HepG2 (cell line): ENCODE data around the gene LMAN2L. TPM values are rescaled to one million over a fixed set of nuclear protein-coding genes. Genes with fewer than 3 reads are reported as not detected.

Experiments
- ATAC-seq: fragments of 200-7000 bp; cut with Tn5 transposase; 3 replicates; pipeline ENCODE4 v1.9.1; 2020; ENCODE audit warnings: mild to moderate bottlenecking, moderate library complexity
- BruUV-seq: library from RNA; stranded (reverse); fragments of 400-500 nt; replicated peaks from 2 replicates; lab custom pipeline; 2021; lab: Mats Ljungman, UMichigan
- CTCF ChIA-PET: fragments of 300-600 bp; formaldehyde crosslinking; extraction: SDS; loops from one replicate; lab custom pipeline; 2021; ENCODE audit warnings: low total read pairs, inconsistent platforms, low intra/inter-chr PET ratio; lab: Yijun Ruan, JAX
- POLR2A ChIA-PET: fragments of 350-600 bp; sonication (Branson Sonifier 250); formaldehyde crosslinking; loops from one replicate; lab custom pipeline; 2020; ENCODE audit warnings: antibody characterized with exemption, inconsistent platforms; lab: Yijun Ruan, JAX
- DNase-seq: peaks from one replicate; pipeline ENCODE4 v3.0.0-alpha.2; 2015; ENCODE audit warnings: low spot score
- FAIRE-seq: peaks from 3 replicates; lab custom pipeline; 2011; peaks lifted over from hg19 to GRCh38; lab: Jason Lieb, UNC
- H2AFZ ChIP-seq: one replicate; pipeline ENCODE4 v1.6.1; 2011; ENCODE audit warnings: low read length, inconsistent platforms
- H3K27ac ChIP-seq: fragments of 300-600 bp; 3 replicates; pipeline ENCODE4 v1.8.0; 2011; ENCODE audit warnings: mixed run types, mild to moderate bottlenecking, mixed read lengths, low read length, inconsistent platforms; ENCODE audit not compliant: insufficient read depth; ENCODE audit errors: extremely low read length
- H3K27me3 ChIP-seq, 2 experiments: fragments of 200-600 bp in 1 of 2; 2 replicates in 1 of 2; 3 replicates in 1 of 2; pipeline versions ENCODE4 v1.6.0 to v1.8.0; 2011; ENCODE audit warnings: low read length in 2 of 2, mild to moderate bottlenecking in 2 of 2, moderate library complexity in 2 of 2, inconsistent platforms in 1 of 2; ENCODE audit not compliant: insufficient read depth in 2 of 2, control insufficient read depth in 1 of 2
- H3K36me3 ChIP-seq, 2 experiments: fragments of 200-600 bp in 1 of 2; replicated peaks in 1 of 2; 2 replicates in 1 of 2; 3 replicates in 1 of 2; pipeline versions ENCODE4 v1.5.1 to v1.8.0; 2011; ENCODE audit warnings: low read length in 2 of 2, inconsistent platforms in 1 of 2; ENCODE audit not compliant: insufficient read depth in 2 of 2, control insufficient read depth in 1 of 2
- H3K4me1 ChIP-seq: 2 replicates; pipeline ENCODE4 v1.5.1; 2012; ENCODE audit warnings: low read length, inconsistent platforms; ENCODE audit not compliant: insufficient read depth
- H3K4me2 ChIP-seq: 2 replicates; pipeline ENCODE4 v1.6.0; 2011; ENCODE audit warnings: low read depth, low read length, inconsistent platforms
- H3K4me3 ChIP-seq, 3 experiments: fragments of 200-600 bp in 1 of 3; sonication (generic), shearing (Covaris generic) in 1 of 3; replicated peaks in 1 of 3; 2 replicates each; pipeline ENCODE4 v1.5.1; 2011 to 2016; ENCODE audit warnings: low read length in 3 of 3, inconsistent platforms in 2 of 3, low read depth in 2 of 3, mild to moderate bottlenecking in 2 of 3, control low read depth in 1 of 3, mixed read lengths in 1 of 3; ENCODE audit not compliant: insufficient read depth in 1 of 3
- H3K79me2 ChIP-seq: one replicate; pipeline ENCODE4 v1.6.1; 2011; ENCODE audit warnings: low read length, inconsistent platforms; ENCODE audit not compliant: insufficient read depth
- H3K9ac ChIP-seq: 2 replicates; pipeline ENCODE4 v1.6.0; 2011; ENCODE audit warnings: mild to moderate bottlenecking, low read depth, low read length, inconsistent platforms; ENCODE audit not compliant: insufficient read depth
- H3K9me3 ChIP-seq: 2 replicates; pipeline ENCODE4 v1.5.1; 2012; ENCODE audit warnings: mild to moderate bottlenecking, low read length
- H4K20me1 ChIP-seq: 2 replicates; pipeline ENCODE4 v1.6.0; 2011; ENCODE audit warnings: inconsistent platforms, mild to moderate bottlenecking, low read length, moderate library complexity; ENCODE audit not compliant: insufficient read depth
- BHLHE40 ChIP-seq: IDR thresholded peaks from 2 replicates; pipeline ENCODE4 v1.6.1; 2011; ENCODE audit warnings: low read length, improper control_type of control experiment
- ESRRA ChIP-seq: sonication (generic); formaldehyde crosslinking; IDR thresholded peaks from 2 replicates; pipeline ENCODE4 v1.5.1; 2020; ENCODE audit warnings: mild to moderate bottlenecking, low read depth, missing genetic modification reagents
- RFX5 ChIP-seq: IDR thresholded peaks from 2 replicates; pipeline ENCODE4 v1.6.1; 2011; ENCODE audit warnings: low read depth, low read length, improper control_type of control experiment
- SPEN ChIP-seq: sonication (generic); formaldehyde crosslinking; IDR thresholded peaks from 2 replicates; pipeline ENCODE4 v1.5.1; 2020; ENCODE audit warnings: low read depth, mild to moderate bottlenecking, missing genetic modification reagents
- ZNF263 ChIP-seq: sonication (generic); formaldehyde crosslinking; IDR thresholded peaks from 2 replicates; pipeline ENCODE4 v1.4.0; 2020; ENCODE audit warnings: missing genetic modification reagents
- WGBS: methylation state at CpG from one replicate; pipeline ENCODE4 v1.1.6; 2017; ENCODE audit warnings: low lambda C conversion rate; 5-methylcytosine and 5-hydroxymethylcytosine counted together
- in situ Hi-C: cut with HindIII; loops from 2 replicates; pipeline ENCODE4 v1.10.0; 2017; ENCODE audit warnings: low pct_unique_long_range_greater_than_20kb; ENCODE audit not compliant: extremely low pct_ligation_motif_present
- intact Hi-C: fragments of 100-400 bp; cut with micrococcal nuclease; formaldehyde crosslinking; loops from one replicate; pipeline ENCODE4 v1.10.0; 2022; ENCODE audit not compliant: unreplicated experiment
- polyA plus RNA-seq, 8 experiments: library from polyadenylated mRNA; depleted of rRNA in 3 of 8; stranded (reverse) in 7 of 8; unstranded in 1 of 8; fragments of >200 nt; fragmentation: Illumina TruSeq in 4 of 8; extraction: Trizol in 4 of 8; gene quantifications; 2 replicates each; pipeline versions ENCODE4 v1.2.1 to v1.2.3, GENCODE V29; 2011 to 2016; ENCODE audit warnings: low read depth in 4 of 8, missing spikeins in 1 of 8, mixed read lengths in 1 of 8; ENCODE audit not compliant: insufficient read depth in 1 of 8
- total RNA-seq, 5 experiments: library from RNA; depleted of rRNA; stranded (reverse); fragments of >200 nt; fragmentation: Illumina TruSeq; extraction: Trizol; gene quantifications; 2 replicates each; pipeline ENCODE4 v1.2.3, GENCODE V29; 2016; ENCODE audit warnings: low read depth in 1 of 5
- TF ChIP-seq, protein P1 (sequence below): sonication (generic); formaldehyde crosslinking; IDR thresholded peaks from 2 replicates; pipeline ENCODE4 v1.4.0; 2020; ENCODE audit warnings: low read depth, missing genetic modification reagents
- TF ChIP-seq, protein P2 (sequence below): sonication (generic); formaldehyde crosslinking; IDR thresholded peaks from 2 replicates; pipeline ENCODE4 v1.4.0; 2020; ENCODE audit warnings: missing genetic modification reagents
- TF ChIP-seq, protein P3 (sequence below): sonication (generic); formaldehyde crosslinking; IDR thresholded peaks from 2 replicates; pipeline ENCODE4 v1.5.0; 2020; ENCODE audit warnings: mild to moderate bottlenecking, missing genetic modification reagents
- TF ChIP-seq, protein P4 (sequence below): sonication (generic); formaldehyde crosslinking; IDR thresholded peaks from 2 replicates; pipeline ENCODE4 v1.4.0; 2020; ENCODE audit warnings: mild to moderate bottlenecking, low read depth, missing genetic modification reagents

Gene LMAN2L
- total and polyA plus RNA-seq, 2 of the 13 experiments (the other 11 are each of a cell fraction or from before 2014, with no cell fraction given): 39.1 to 57.9 TPM

DNA sequence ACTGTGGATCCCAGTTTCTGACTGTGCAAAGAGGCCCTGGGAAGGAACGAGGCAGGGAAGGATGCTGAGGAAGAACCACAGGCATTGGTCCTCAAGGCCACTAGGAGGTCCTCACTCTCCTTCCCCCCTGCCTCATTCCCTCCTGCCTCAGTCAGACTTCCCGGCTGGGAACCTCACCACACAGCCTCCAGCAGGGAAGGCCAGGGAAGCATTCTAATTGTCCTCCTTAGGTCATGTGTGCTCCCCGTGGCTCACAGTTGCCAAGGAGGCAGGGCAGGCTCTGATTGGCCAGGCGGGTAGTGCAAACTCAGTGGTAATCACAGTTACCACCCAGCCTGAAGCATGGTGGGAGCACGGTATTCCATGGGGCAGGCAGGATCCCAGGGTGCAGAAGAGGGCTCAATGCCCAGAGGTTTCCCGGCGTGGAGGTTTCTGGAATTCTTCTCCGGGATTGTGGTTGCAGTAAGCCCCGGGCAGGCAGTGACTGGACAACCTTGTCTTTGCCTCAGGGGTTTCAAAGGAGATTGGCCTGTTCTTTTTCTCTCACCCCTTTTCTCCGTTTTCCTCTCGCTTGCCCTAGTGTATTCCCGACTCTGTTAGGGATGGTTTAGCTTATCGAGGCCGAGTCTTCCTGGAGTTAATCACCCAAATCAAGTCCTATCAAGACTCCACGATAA lies 70.2 kb downstream of the LMAN2L start:
- POLR2A ChIA-PET: no interaction called here
- no peaks in the 10 kb centered on the region for H3K36me3 ChIP-seq
- no peak overlapping the region for H2AFZ ChIP-seq
- FAIRE-seq: no peak
- H3K4me2 ChIP-seq: no peak overlapping the region; the same call in 1 of the 2 replicates
- CTCF ChIA-PET: no interaction called here
- BruUV-seq: no TSS peak
- ATAC-seq: peak; percentile 36
- no peak overlapping the region for H3K9ac ChIP-seq
- no peaks in the 10 kb centered on the region for H3K9me3 ChIP-seq
- intact Hi-C loops: no loop called here
- H3K27ac ChIP-seq: no peak overlapping the region
- DNase-seq: no peak
- no peak overlapping the region for H3K4me3 ChIP-seq
- no peaks in the 10 kb centered on the region for H4K20me1 ChIP-seq
- in situ Hi-C loops: no loop called here
- H3K27me3 ChIP-seq: peaks cover 5 to 38% of the 10 kb centered on the region in 2 experiments; a peak in 4 of 5 replicates
- WGBS: 55% methylated on average over 12 of the region's 15 CpGs
- peaks cover 6% of the 10 kb centered on the region; the same call in 1 of the 2 replicates for H3K4me1 ChIP-seq
- no peaks in the 10 kb centered on the region for H3K79me2 ChIP-seq
- 0 out of 2 replicates have a peak, but pooled peaks have one; percentile 12 for TF ChIP-seq BHLHE40
- TF ChIP-seq, protein P1, sequence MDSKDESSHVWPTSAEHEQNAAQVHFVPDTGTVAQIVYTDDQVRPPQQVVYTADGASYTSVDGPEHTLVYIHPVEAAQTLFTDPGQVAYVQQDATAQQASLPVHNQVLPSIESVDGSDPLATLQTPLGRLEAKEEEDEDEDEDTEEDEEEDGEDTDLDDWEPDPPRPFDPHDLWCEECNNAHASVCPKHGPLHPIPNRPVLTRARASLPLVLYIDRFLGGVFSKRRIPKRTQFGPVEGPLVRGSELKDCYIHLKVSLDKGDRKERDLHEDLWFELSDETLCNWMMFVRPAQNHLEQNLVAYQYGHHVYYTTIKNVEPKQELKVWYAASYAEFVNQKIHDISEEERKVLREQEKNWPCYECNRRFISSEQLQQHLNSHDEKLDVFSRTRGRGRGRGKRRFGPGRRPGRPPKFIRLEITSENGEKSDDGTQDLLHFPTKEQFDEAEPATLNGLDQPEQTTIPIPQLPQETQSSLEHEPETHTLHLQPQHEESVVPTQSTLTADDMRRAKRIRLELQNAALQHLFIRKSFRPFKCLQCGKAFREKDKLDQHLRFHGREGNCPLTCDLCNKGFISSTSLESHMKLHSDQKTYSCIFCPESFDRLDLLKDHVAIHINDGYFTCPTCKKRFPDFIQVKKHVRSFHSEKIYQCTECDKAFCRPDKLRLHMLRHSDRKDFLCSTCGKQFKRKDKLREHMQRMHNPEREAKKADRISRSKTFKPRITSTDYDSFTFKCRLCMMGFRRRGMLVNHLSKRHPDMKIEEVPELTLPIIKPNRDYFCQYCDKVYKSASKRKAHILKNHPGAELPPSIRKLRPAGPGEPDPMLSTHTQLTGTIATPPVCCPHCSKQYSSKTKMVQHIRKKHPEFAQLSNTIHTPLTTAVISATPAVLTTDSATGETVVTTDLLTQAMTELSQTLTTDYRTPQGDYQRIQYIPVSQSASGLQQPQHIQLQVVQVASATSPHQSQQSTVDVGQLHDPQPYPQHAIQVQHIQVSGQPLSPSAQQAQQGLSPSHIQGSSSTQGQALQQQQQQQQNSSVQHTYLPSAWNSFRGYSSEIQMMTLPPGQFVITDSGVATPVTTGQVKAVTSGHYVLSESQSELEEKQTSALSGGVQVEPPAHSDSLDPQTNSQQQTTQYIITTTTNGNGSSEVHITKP: no peak
- TF ChIP-seq, protein P2, sequence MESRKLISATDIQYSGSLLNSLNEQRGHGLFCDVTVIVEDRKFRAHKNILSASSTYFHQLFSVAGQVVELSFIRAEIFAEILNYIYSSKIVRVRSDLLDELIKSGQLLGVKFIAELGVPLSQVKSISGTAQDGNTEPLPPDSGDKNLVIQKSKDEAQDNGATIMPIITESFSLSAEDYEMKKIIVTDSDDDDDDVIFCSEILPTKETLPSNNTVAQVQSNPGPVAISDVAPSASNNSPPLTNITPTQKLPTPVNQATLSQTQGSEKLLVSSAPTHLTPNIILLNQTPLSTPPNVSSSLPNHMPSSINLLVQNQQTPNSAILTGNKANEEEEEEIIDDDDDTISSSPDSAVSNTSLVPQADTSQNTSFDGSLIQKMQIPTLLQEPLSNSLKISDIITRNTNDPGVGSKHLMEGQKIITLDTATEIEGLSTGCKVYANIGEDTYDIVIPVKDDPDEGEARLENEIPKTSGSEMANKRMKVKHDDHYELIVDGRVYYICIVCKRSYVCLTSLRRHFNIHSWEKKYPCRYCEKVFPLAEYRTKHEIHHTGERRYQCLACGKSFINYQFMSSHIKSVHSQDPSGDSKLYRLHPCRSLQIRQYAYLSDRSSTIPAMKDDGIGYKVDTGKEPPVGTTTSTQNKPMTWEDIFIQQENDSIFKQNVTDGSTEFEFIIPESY (CRISPR knock-in tag): 0 out of 2 replicates have a peak, but pooled peaks have one; percentile 4
- peak; percentile 56; the same call in 1 of the 2 replicates for TF ChIP-seq ZNF263 (CRISPR knock-in tag)
- peak; percentile 52; the same call in 1 of the 2 replicates for TF ChIP-seq RFX5
- TF ChIP-seq, protein P3, sequence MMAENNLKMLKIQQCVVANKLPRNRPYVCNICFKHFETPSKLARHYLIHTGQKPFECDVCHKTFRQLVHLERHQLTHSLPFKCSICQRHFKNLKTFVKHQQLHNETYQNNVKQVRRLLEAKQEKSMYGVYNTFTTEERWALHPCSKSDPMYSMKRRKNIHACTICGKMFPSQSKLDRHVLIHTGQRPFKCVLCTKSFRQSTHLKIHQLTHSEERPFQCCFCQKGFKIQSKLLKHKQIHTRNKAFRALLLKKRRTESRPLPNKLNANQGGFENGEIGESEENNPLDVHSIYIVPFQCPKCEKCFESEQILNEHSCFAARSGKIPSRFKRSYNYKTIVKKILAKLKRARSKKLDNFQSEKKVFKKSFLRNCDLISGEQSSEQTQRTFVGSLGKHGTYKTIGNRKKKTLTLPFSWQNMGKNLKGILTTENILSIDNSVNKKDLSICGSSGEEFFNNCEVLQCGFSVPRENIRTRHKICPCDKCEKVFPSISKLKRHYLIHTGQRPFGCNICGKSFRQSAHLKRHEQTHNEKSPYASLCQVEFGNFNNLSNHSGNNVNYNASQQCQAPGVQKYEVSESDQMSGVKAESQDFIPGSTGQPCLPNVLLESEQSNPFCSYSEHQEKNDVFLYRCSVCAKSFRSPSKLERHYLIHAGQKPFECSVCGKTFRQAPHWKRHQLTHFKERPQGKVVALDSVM: peak; percentile 67
- 0 out of 2 replicates have a peak, but pooled peaks have one; percentile 7 for TF ChIP-seq SPEN (CRISPR knock-in tag)
- TF ChIP-seq ESRRA (CRISPR knock-in tag): no peak
- TF ChIP-seq, protein P4, sequence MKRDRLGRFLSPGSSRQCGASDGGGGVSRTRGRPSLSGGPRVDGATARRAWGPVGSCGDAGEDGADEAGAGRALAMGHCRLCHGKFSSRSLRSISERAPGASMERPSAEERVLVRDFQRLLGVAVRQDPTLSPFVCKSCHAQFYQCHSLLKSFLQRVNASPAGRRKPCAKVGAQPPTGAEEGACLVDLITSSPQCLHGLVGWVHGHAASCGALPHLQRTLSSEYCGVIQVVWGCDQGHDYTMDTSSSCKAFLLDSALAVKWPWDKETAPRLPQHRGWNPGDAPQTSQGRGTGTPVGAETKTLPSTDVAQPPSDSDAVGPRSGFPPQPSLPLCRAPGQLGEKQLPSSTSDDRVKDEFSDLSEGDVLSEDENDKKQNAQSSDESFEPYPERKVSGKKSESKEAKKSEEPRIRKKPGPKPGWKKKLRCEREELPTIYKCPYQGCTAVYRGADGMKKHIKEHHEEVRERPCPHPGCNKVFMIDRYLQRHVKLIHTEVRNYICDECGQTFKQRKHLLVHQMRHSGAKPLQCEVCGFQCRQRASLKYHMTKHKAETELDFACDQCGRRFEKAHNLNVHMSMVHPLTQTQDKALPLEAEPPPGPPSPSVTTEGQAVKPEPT: 0 out of 2 replicates have a peak, but pooled peaks have one; percentile 34
